ENCODE measurements around the gene MARCHF2.
"Not testable (repeated sequence)": the region's sequence is repeated elsewhere in the genome, so short reads cannot be mapped to it uniquely, and the experiment has no call there.

Gene MARCHF2

GRCh38 chr19:8387688-8388611 is 25.2 kb upstream of the MARCHF2 start:
- no peak for DNase-seq

GRCh38 chr19:8388612-8388958 is 24.5 kb upstream of the MARCHF2 start:
- no peak for DNase-seq

- peak; percentile 97 to 98 for DNase-seq
Observed at GRCh38 chr19:8389891-8390616, 23.1 kb upstream of the MARCHF2 start, which contains the start of gene RAB11B. Gene RAB11B, plus strand, starts transcription at chr19:8390360. Its CDS starts 57 bp downstream, at chr19:8390417.

GRCh38 chr19:8390617-8390981 is 22.5 kb upstream of the MARCHF2 start:
- DNase-seq: peak; percentile 88 to 91

GRCh38 chr19:8391198-8392016 is 21.7 kb upstream of the MARCHF2 start:
- no peak for DNase-seq

GRCh38 chr19:8392017-8392591 is 21.0 kb upstream of the MARCHF2 start:
- no peak for DNase-seq

GRCh38 chr19:8393192-8393870 is 19.8 kb upstream of the MARCHF2 start:
- no peak for DNase-seq

GRCh38 chr19:8393871-8394250 is 19.2 kb upstream of the MARCHF2 start:
- DNase-seq: no peak

GRCh38 chr19:8395621-8396082 is 17.5 kb upstream of the MARCHF2 start:
- no peak for DNase-seq

GRCh38 chr19:8396185-8396562 is 16.9 kb upstream of the MARCHF2 start:
- DNase-seq: no peak

- DNase-seq: peak; percentile 62 to 63
Observed at GRCh38 chr19:8396563-8397203, 16.4 kb upstream of the MARCHF2 start.

- no peak for DNase-seq
Observed at GRCh38 chr19:8397271-8397670, 15.8 kb upstream of the MARCHF2 start.

- no peak for DNase-seq
Observed at GRCh38 chr19:8397746-8398310, 15.3 kb upstream of the MARCHF2 start.

- DNase-seq: no peak
Observed at GRCh38 chr19:8398311-8398771, 14.8 kb upstream of the MARCHF2 start.

- DNase-seq: no peak
Observed at GRCh38 chr19:8399681-8400188, 13.4 kb upstream of the MARCHF2 start.

GRCh38 chr19:8401981-8402411 is 11.1 kb upstream of the MARCHF2 start:
- no peak for DNase-seq

- DNase-seq: no peak
Observed at GRCh38 chr19:8403098-8403819, 9.8 kb upstream of the MARCHF2 start.

GRCh38 chr19:8403820-8404109 is 9.3 kb upstream of the MARCHF2 start:
- no peak for DNase-seq

GRCh38 chr19:8404391-8405151 is 8.5 kb upstream of the MARCHF2 start:
- DNase-seq: no peak

- not testable (repeated sequence) for DNase-seq
Observed at GRCh38 chr19:8410718-8411117, 2.4 kb upstream of the MARCHF2 start.
